ENCODE data around the gene KNDC1.

The KNDC1 gene

DNA sequence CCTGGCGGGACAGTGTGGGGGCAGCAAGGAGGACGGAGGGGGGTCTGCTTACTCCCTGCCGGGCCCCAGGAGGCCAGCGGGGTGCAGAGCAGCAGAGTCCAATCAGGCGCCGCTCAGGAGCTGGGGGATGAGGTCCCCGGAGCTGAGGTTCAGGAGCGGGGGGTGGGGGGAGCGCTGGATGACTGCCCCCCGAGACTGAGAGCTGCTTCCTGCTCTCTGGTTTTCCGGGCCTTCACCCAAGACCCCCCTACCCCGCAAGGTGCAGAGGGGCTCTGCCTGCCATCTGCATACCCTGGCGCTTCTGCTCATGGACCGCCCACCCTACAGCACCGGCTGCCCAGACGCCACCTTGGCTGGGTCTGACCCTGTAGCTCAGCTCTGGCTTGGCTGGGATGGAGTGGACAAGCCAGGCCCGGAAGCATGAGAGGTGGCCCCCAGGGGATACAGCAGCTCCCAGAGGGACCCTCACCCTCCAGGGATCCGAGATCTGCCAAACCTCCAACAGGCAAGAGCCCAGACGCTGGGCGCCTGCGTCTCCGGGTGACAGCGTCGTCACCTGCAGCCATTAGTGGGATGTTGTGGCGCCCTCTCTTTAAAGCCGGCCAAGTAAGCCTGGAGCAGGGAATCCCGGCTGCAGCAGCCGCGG is 930 bp downstream of the KNDC1 start:
- no peaks in the 10 kb centered on the region for H4K20me1 ChIP-seq (ENCODE audit: insufficient read depth, low read length)
- H3K4me2 ChIP-seq (ENCODE audit: low read length) = no peak overlapping the region
- no peaks in the 10 kb centered on the region for H3K9me3 ChIP-seq (ENCODE audit: low read length)
- H3F3A ChIP-seq (ENCODE audit: insufficient read depth, low read length) = no peaks in the 10 kb centered on the region
- no peaks in the 10 kb centered on the region for H3K36me3 ChIP-seq (ENCODE audit: insufficient read depth, low read length)
- no peaks in the 10 kb centered on the region for H3K9me2 ChIP-seq (ENCODE audit: low read depth, low read length)
- H3K27ac ChIP-seq (ENCODE audit: low read depth, low read length, poor library complexity, severe bottlenecking) = no peak overlapping the region
- no peaks in the 10 kb centered on the region for H3K27me3 ChIP-seq (ENCODE audit: insufficient read depth, low read length)
- no peaks in the 10 kb centered on the region for H3K79me2 ChIP-seq (ENCODE audit: insufficient read depth, low read length)
- TF ChIP-seq, protein P1, sequence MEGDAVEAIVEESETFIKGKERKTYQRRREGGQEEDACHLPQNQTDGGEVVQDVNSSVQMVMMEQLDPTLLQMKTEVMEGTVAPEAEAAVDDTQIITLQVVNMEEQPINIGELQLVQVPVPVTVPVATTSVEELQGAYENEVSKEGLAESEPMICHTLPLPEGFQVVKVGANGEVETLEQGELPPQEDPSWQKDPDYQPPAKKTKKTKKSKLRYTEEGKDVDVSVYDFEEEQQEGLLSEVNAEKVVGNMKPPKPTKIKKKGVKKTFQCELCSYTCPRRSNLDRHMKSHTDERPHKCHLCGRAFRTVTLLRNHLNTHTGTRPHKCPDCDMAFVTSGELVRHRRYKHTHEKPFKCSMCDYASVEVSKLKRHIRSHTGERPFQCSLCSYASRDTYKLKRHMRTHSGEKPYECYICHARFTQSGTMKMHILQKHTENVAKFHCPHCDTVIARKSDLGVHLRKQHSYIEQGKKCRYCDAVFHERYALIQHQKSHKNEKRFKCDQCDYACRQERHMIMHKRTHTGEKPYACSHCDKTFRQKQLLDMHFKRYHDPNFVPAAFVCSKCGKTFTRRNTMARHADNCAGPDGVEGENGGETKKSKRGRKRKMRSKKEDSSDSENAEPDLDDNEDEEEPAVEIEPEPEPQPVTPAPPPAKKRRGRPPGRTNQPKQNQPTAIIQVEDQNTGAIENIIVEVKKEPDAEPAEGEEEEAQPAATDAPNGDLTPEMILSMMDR (IDR thresholded peaks at IDR 0.05; ENCODE audit: low read length) = no peak
- TF ChIP-seq EZH2 (IDR thresholded peaks at IDR 0.05; ENCODE audit: borderline replicate concordance, low read length) = no peak
- H3K4me3 ChIP-seq (ENCODE audit: low read depth, low read length, poor library complexity, severe bottlenecking) = no peak overlapping the region
- H3K4me1 ChIP-seq (ENCODE audit: insufficient read depth, low read length, severe bottlenecking) = no peaks in the 10 kb centered on the region
- no peak overlapping the region for H2AFZ ChIP-seq (ENCODE audit: low read length)
- no peak overlapping the region for H3K9ac ChIP-seq (ENCODE audit: low read length)

DNA sequence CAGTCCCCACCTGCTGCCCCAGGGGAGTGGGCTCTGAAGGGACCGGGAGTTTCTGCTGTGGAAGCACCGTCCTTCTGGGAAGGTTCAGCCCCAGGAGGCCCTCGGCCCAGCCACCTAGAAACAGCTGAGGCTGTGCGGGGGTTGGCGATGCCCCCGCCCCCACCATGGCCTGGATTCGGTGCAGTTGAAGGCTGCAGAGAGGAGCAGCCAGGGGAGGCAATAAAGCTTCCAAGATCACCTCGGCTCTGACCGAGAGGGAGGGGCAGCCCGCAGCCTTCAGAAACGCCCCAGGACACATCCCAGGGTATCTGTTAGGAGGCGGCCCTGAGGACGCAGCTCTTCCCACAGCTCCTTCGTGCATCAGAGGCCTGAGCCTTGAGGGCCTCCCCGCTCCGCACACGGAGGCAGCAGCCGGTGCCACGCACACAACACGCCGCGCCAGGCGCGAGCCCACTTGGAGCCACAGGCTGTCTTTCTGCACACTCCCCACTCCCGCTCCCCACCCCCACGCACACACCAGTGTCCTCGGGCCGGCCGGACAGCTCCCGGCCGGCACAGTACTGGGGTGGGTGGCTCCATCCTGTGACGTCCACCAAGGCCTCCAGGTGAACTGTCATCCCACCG is 1.6 kb downstream of the KNDC1 start:
- no peaks in the 10 kb centered on the region for H3F3A ChIP-seq (ENCODE audit: insufficient read depth, low read length)
- TF ChIP-seq, protein P1 (IDR thresholded peaks at IDR 0.05; ENCODE audit: low read length) = no peak
- no peak for TF ChIP-seq EZH2 (IDR thresholded peaks at IDR 0.05; ENCODE audit: borderline replicate concordance, low read length)
- H3K4me3 ChIP-seq (ENCODE audit: low read depth, low read length, poor library complexity, severe bottlenecking) = no peak overlapping the region
- H3K9ac ChIP-seq (ENCODE audit: low read length) = no peak overlapping the region
- H2AFZ ChIP-seq (ENCODE audit: low read length) = no peak overlapping the region
- H3K79me2 ChIP-seq (ENCODE audit: insufficient read depth, low read length) = no peaks in the 10 kb centered on the region
- no peaks in the 10 kb centered on the region for H3K9me2 ChIP-seq (ENCODE audit: low read depth, low read length)
- H3K27ac ChIP-seq (ENCODE audit: low read depth, low read length, poor library complexity, severe bottlenecking) = no peak overlapping the region
- no peaks in the 10 kb centered on the region for H3K9me3 ChIP-seq (ENCODE audit: low read length)
- no peaks in the 10 kb centered on the region for H3K36me3 ChIP-seq (ENCODE audit: insufficient read depth, low read length)
- H3K4me1 ChIP-seq (ENCODE audit: insufficient read depth, low read length, severe bottlenecking) = no peaks in the 10 kb centered on the region
- no peak overlapping the region for H3K4me2 ChIP-seq (ENCODE audit: low read length)
- H4K20me1 ChIP-seq (ENCODE audit: insufficient read depth, low read length) = no peaks in the 10 kb centered on the region
- no peaks in the 10 kb centered on the region for H3K27me3 ChIP-seq (ENCODE audit: insufficient read depth, low read length)

DNA sequence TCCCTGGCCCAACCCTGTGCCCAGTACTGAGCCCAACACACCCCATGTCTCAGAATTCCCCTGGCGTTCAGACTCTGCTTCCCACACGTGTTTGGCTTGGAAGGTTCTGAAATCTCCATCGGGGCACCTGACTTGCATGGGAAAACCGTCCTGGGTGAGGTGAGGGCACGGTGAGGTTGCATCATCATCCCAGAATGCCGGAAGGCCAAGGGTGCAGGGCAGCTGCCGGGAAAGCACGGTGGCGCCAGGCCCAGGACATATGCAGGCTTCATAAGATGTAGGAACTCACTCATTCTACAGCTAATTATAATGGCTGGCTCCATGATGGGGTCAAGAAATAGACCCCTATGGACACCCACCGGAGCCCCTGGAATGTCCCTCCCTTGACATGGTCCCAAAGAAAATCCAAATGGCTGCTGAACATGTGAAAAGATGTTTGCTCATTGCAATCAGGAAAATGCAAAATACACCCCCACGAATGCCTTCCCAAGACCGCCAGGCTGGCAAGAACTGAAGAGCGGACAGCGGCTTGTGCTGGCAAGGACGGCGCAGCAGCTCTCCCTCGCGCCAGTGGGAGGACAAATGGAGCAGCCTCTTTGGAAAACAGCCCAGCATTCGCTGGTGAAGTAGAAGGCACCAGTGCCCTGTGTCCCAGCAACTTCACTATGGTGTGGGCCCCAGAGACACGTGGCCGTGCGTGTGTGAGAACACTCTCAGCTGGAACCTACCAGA is 2.3 kb downstream of the KNDC1 start:
- no peaks in the 10 kb centered on the region for H3K36me3 ChIP-seq (ENCODE audit: insufficient read depth, low read length)
- H3K4me3 ChIP-seq (ENCODE audit: low read depth, low read length, poor library complexity, severe bottlenecking) = no peak overlapping the region

More for the DNA sequence above, 2.3 kb downstream of the KNDC1 start:
- no peaks in the 10 kb centered on the region for H3K27me3 ChIP-seq (ENCODE audit: insufficient read depth, low read length)
- TF ChIP-seq, protein P1 (IDR thresholded peaks at IDR 0.05; ENCODE audit: low read length) = no peak
- TF ChIP-seq EZH2 (IDR thresholded peaks at IDR 0.05; ENCODE audit: borderline replicate concordance, low read length) = no peak
- no peaks in the 10 kb centered on the region for H3K4me1 ChIP-seq (ENCODE audit: insufficient read depth, low read length, severe bottlenecking)
- no peak overlapping the region for H3K9ac ChIP-seq (ENCODE audit: low read length)
- H3K27ac ChIP-seq (ENCODE audit: low read depth, low read length, poor library complexity, severe bottlenecking) = no peak overlapping the region
- no peak overlapping the region for H3K4me2 ChIP-seq (ENCODE audit: low read length)
- no peaks in the 10 kb centered on the region for H3F3A ChIP-seq (ENCODE audit: insufficient read depth, low read length)
- H2AFZ ChIP-seq (ENCODE audit: low read length) = no peak overlapping the region
- H3K79me2 ChIP-seq (ENCODE audit: insufficient read depth, low read length) = no peaks in the 10 kb centered on the region
- H3K9me3 ChIP-seq (ENCODE audit: low read length) = no peaks in the 10 kb centered on the region
- H4K20me1 ChIP-seq (ENCODE audit: insufficient read depth, low read length) = no peaks in the 10 kb centered on the region
- H3K9me2 ChIP-seq (ENCODE audit: low read depth, low read length) = no peaks in the 10 kb centered on the region
